Measurements from ENCODE around the gene GLOD5.
A peak's percentile ranks its signal among the peaks of the same experiment; 100 is the strongest.

The GLOD5 gene
- total RNA-seq, result 0 reads per million in 4 experiments

DNA sequence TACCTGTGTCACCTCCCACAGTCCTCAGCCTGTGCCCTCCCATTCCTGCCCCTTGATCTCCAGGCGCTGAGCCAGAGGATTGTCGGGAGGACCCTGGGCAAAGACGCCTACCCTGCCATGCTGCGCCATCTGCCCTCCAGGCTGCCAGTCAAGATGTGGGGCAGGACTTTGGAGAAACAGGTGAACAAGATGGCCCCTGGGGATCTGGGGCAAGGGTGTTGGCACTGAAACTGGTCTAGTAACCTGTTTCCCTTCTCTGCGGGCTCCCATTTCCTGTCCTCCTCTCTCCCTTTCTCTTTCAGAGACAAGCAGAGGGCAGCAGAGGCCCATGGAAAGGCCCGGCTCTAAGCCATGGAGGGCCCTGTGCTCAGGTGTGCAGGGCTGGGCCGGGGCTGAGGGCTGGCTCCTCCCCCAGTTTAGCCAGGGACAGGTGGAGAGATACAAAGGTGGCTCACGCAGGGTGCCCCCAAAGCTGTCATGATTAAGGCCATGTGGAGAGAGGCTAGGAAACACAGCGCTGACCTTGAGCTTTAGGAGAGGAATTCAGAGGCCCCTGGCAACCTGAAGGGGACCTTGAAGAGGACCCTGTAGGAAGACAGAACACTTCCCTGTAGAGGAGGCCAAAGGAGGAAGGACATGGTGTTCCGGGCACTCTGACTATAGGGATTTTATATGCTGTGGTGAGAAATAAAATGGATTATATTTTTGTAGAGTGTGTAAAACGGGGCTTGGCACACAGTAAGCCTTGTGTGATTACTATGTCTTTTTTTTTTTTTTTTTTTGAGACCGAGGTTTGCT, at the start of gene GLOD5:
Gene GLOD5 (plus strand): TSS at position 74 of the 798 bp plus-strand sequence. CDS start 44 bp downstream, at position 118.
- DNase-seq, result no peak

- DNase-seq, result no peak
These were observed 49.5 kb upstream of the GLOD5 start for GRCh38 chrX:48711929-48712505.

DNA sequence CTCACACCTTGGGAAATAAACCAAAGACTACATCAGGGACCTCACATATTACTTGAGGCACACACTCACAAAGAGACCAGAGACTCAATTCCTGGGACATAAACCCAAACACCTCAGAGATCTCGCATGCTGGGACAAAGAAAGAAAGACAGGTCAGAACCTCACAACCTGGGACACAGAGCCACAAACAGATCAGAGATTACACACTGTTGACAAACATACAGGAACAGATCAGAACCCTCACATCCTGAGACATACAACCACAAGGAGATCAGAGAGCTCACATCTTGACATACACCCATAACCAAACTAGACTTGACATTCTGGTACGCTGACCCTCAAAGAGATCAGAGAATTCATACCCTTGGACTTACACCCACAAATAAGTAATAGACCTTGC, 47.7 kb upstream of the GLOD5 start:
- no peak for DNase-seq

DNA sequence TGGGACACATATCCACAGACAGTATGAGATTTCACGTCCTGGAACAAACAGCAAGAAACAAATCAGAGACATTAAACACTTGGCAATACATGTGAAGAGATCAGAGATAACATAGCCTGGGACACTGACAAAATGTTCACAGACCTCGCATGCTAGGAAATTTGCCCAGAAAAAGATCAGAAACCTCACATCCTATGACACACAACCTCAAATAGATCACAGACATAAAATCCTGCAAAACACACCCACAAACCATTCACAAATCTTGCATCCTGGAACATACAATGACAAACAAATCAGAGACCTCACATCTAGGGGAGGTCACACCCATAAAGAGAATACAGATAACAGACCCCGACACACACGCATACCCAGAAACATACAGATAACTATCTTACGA, 47.0 kb upstream of the GLOD5 start:
- no peak for DNase-seq

DNA sequence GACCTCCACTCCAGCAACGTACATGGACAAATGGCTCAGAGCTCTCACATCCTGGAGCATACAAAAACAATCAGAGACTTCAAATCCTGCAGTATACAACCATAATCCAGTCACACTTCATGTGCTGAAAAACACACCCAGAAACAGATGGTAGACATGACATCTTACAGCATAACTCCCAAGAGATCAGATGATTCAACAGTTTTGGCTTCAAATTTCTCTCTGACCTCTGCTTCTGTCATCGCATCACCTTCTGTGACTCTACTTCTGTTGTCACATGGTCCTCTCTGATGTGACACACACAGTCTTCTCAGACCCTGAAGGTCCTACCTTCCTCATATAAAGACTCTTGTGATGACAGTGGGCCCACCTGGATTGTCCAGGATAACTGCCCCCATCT, 46.5 kb upstream of the GLOD5 start:
- DNase-seq, result no peak

GRCh38 chrX:48715876-48716502, 45.6 kb upstream of the GLOD5 start:
- no peak for DNase-seq

GRCh38 chrX:48719958-48720357, 41.6 kb upstream of the GLOD5 start:
- no peak for DNase-seq

DNA sequence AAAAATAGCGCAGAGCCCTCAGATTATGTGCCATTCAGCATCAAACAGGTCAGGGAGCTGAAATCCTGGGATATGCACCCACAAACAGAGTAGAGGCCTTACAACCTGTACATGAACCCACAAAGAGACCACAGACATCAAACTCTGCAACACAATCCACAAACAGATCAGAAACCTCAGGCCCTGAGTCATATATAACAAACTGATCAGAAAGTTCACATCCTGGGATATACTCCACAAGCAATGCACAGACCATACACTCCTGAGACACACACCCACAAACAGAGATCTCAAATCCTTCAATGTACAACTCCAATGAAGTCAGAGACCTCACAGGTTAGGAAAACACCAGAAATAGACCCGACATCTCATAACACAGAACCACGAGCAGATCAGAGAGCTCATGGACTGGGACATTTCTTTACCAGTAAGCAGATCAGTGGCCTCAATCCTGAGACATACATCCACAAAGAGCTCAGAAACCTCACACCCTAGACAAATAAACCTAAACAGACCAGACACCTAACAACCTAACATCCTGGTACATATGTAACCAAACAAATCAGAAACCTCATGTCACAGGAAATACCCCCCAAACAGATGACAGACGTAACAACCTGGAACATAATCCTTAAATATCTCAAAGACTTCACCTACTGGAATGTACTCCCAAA, 40.8 kb upstream of the GLOD5 start:
- DNase-seq, result no peak

DNA sequence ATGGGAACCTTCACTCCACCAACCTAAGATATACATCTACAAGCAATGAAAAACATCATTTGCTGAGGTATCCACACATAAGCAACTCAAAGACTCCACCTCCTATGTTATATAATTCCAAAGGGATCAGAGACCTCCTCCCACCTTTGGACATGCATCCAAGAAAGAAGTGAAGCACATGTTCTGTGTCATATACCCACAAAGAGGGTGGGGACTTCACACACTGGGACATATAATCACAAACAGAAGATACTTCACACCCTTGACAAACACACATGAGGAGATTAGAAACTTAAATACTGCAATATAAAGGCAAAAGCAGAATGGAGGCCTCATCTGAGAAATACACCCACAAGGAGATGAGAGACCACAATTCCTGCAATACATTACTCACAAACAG, 39.6 kb upstream of the GLOD5 start:
- no peak for DNase-seq

- no peak for DNase-seq
These were observed 35.0 kb upstream of the GLOD5 start for GRCh38 chrX:48726596-48726995.

DNA sequence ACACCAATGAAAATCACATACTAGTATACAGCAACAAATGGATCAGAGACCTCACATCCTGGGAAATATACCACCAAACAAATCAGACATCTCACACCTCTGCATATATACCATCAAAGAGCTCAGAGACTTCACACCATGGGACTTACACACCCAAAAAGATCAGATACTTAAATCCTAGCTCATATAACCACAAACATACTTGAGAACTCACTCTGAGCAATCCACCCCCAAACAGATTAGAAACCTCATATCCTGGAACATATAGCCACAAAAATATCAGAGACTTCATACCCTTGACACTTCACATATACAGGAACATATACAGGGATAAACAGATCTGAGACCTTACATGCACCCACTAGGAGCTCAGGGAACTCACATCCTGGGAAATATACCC, 32.9 kb upstream of the GLOD5 start:
- no peak for DNase-seq

- DNase-seq, result no peak
These were observed 25.2 kb upstream of the GLOD5 start for GRCh38 chrX:48736303-48736702.

- no peak for DNase-seq
These were observed 24.7 kb upstream of the GLOD5 start for GRCh38 chrX:48736878-48737212.

DNA sequence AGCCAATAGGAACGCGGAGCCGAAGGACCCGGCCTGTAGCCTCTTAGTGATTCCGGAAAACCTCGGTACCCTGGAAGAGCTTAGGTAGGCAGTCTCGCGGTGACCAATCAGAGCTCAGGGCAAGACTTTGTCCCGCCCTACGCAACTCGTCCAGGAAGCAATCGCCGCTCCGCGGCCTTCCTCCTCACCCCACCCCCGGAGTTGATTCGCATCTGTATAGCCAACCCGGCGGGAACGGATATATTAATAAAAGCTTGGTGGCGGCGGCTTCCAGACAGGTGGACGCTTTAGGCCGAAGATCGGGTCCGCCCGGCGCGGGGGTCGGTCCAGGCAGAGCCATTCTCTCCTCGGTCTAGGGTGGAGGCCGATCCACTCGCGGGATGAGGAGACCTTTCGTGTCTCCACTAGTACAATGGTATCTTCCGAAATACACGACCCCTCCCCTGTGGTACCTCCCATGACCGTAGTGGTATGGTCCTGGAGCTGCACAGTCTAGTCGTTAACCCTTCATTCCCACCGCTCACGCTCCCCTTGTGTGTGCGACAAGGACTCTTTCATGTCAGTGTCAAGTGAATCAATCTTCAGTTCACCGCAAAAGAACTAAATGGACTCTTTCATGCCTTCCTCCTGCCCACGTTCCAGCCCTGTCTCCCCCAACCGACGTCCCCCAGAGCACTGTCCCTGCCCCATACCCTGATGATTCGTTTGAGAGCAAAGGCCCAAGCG, 24.2 kb upstream of the GLOD5 start:
- peak; percentile 74 for DNase-seq

DNA sequence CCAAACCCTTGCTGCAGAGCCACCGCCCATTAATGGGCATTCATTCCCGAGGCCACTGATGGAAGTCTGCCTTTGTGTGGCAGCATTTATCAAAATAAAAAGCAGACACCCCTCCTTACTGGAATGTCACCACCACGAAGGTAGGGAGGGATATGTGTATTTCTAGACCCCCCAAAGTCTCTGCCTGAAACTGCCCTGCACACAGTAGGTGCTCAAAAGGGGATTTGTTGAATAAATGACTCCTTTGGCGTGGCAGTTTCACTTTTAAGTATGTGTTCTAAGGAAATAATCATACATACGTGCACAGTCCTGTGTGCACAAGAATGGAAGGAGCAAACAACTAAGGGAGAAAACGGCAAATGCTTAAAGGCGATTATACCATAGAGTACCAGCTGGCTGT, 23.6 kb upstream of the GLOD5 start:
- no peak for DNase-seq

DNA sequence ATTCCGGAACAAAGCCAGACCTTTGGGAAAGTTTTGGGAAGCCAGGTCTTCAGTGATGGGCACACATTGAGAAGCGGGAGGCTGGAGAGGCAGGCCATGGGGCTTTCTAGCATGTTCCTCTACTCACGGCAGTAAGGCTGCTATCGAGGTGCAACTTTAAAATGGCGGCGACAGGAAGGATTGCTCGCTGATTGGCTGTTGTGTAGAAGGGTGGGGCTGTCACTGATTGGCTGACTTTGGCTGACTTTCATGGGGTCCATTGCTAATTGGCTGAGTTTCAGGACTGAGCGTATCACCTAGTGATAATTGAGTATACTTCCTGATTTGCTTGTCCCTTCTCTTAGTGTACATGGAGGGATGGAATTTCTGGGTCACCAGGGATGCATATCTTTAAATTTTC, 19.7 kb upstream of the GLOD5 start:
- no peak for DNase-seq

DNA sequence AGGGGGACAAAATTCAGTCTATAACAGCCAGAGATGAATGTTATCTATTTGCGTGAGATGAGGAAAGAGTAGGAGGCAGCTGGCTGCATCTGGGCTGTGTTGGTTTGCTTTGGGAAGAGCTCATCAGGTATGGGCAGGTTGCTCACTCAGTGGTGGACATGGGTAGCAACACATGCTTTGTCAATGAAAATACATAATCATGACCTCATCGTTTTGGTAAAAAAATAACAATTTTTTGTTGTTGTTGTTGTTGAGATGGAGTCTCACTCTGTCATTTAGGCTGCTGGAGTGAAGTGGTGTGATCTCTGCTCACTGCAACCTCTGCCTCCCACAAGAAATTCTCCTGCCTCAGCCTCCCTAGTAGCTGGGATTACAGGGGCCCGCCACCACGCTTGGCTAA, 16.3 kb upstream of the GLOD5 start:
- DNase-seq, result no peak

- DNase-seq, result no peak
These were observed 14.0 kb upstream of the GLOD5 start for GRCh38 chrX:48747415-48748016.

DNA sequence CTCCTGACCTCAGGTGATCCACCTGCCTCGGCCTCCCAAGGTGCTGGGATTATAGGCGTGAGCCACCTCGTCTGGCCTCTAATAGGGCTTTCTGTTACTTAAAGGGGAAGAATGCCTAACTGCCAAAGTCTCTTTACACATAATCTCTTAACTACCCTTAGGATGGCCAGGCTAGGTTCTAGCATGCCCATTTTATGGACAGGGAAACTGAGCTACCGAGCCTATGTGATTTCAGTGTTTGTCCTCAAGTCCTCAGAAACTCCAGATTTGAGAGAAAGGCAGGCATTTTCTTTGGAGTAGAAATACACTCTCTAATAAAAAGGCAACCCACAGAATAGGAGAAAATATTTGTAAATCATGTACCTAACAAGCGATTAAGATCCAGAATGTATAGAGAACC, 12.4 kb upstream of the GLOD5 start:
- DNase-seq, result no peak

DNA sequence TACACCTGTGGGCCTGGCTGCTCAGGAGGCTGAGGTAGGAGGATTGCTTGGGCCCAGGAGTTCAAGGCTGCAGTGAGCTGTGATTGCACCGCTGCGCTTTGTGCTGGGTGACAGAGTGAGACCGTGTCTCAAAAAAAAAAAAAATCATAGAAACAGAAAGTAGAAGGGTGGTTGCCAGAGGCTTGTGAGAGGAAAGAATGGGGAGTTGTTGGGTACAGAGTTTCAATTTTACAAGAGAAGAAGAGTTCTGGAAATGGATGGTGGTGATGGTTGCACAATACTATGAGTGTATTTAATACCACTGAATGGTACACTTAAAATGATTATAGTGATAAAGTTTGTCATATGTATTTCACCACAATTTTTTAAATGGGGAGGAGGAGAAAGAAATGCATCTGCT, 10.2 kb upstream of the GLOD5 start:
- no peak for DNase-seq

- no peak for DNase-seq
These were observed 9.0 kb upstream of the GLOD5 start for GRCh38 chrX:48752498-48752897.

GRCh38 chrX:48753708-48754228, 7.8 kb upstream of the GLOD5 start:
- no peak for DNase-seq
